Brain microvascular endothelial cell (primary cell): Measurements from ENCODE around the gene ARHGAP26.

ENCODE experiments used
- DNase-seq: peaks from one replicate; pipeline ENCODE4 v3.0.0-alpha.2; 2020
- H3K27ac ChIP-seq: fragments of 250-450 bp; sonication (Bioruptor Pico); 2 replicates; pipeline ENCODE4 v1.5.1; 2020; ENCODE audit warnings: mild to moderate bottlenecking, moderate library complexity
- H3K27me3 ChIP-seq: fragments of 250-450 bp; sonication (Bioruptor Pico); replicated peaks from 2 replicates; pipeline ENCODE4 v1.5.1; 2020; ENCODE audit warnings: mild to moderate bottlenecking
- H3K36me3 ChIP-seq: fragments of 250-450 bp; sonication (Bioruptor Pico); replicated peaks from 2 replicates; pipeline ENCODE4 v1.5.1; 2020; ENCODE audit warnings: mild to moderate bottlenecking
- H3K4me3 ChIP-seq: 2 replicates; pipeline ENCODE4 v1.5.1; 2011; ENCODE audit warnings: low read depth, mild to moderate bottlenecking, control low read depth, low read length, moderate library complexity
- CTCF ChIP-seq: IDR thresholded peaks from 2 replicates; pipeline ENCODE4 v1.5.1; 2011; ENCODE audit warnings: low read depth, mild to moderate bottlenecking, moderate library complexity, low read length, control low read depth, inconsistent platforms; ENCODE audit errors: missing control alignments
- in situ Hi-C: cut with HindIII; loops from 2 replicates; pipeline ENCODE4 v1.10.0; 2017; ENCODE audit warnings: low sequenced_read_pairs, low pct_ligation_motif_present

Gene ARHGAP26

DNA sequence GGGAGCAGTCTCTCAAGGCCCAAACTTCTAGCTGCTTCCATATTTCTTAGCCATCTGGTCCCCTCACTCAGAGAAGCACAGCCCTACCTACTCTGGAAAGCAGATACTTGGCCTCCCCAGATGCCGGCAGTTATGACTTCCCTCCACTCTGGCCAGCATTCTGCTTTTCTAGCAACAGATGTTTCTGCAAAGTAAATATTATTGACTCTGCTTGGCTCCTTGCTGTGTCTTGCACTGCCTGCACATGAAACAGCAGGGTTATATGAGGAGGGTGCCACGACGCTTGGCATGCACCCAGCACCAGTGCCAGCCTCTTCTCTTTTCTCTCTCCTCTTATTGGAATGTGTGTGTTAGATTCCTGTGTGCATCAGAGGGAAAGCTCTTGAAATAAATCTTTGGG lies 99.7 kb downstream of the ARHGAP26 start:
- DNase-seq = no peak
- Histone ChIP-seq H3K4me3 (no peak overlapping the region), H3K27me3 (no peaks in the 10 kb centered on the region), H3K36me3 (no peaks in the 10 kb centered on the region), H3K27ac (no peak overlapping the region)
- in situ Hi-C loops = loop anchor here (10.0 kb wide), 1 partner anchor 145 kb away; no protein-coding TSS in a partner anchor
- TF ChIP-seq CTCF = no peak

DNA sequence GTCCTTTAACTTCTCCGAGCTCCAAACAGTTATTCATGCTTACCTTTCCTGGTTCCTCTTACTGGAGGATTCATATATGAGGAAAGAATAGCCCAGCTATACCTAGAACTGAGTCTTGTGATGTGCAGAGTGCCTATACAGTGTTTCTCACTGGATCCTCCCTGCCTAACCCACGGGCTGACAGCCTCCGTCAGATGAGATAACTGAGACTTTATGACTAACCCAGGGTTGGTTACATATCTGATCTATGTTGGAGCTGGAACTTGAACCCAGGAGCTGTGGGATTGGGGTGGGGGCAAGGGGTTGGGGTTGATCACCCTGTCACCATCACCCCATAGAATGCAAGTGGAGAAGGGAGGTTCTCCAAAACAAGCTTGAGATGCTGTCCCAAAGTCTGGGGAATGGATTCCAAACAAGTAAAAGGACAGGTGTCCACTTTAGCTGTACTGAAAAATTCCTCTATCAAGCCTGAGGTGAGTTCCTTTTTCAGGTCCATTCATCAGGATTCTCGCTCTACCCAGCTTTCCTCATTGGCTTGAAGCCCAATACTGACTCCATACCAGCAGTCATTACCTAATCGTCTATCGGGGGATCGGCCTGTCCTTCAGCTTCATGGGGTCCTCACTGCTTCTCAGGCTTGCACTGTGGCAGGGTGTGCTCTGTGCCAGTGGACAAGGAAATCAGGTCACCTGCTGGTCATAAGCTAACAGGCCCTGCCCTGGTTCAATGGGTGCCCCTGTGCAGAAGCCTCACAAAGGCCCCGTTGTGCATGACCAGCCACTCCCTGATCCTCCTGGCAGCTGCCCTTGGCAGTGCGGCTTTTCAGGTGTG lies 100.6 kb downstream of the ARHGAP26 start:
- no peak overlapping the region for H3K27ac ChIP-seq
- in situ Hi-C loops = loop anchor here (10.0 kb wide), 1 partner anchor 146 kb away; no protein-coding TSS in a partner anchor
- no peak for DNase-seq

DNA sequence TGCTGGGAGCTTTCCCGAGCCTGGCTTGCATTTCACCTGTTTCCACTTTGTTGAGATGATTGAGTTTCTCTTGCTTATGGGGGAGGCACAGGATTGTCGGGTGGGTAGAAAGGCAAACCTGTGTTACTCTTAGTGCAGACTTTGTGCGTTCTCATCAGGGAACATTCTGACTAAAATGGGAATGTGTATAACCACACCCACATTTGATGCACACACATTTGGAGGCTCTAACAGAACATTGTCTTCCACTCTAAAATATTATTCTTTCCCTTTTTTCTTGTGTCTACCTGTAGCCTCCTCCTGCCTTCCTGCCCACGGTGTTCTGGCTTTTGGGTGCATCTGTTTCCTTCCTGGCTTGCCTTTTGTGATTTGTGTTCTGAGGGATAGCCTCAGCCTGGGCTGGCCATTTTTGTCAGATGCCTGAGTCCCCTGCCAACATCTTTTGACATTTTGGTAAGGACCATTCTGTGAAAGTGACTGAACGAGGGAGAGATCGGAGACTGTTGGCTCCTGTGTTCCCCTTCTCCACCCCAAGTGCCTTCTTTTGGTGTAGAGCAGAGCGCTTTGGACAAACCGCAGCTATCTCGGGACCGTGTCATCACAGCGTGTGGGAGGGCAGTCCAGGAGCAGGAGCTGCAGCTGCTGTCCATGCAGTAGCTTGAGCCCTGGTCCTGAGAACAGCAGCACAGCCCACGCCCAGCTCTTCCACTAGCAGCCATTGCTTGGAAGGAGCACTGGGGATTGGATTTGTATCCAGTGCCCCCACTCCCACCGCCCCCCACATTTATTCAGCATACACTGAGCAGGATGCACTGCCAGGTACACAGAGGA lies 101.4 kb downstream of the ARHGAP26 start:
- H3K27me3 ChIP-seq = no peaks in the 10 kb centered on the region
- H3K4me3 ChIP-seq = no peak overlapping the region
- in situ Hi-C loops = loop anchor here (10.0 kb wide), 1 partner anchor 147 kb away; no protein-coding TSS in a partner anchor
- H3K27ac ChIP-seq = no peak overlapping the region
- no peak for TF ChIP-seq CTCF
- H3K36me3 ChIP-seq = no peaks in the 10 kb centered on the region
- peak; percentile 33 for DNase-seq

More for the DNA sequence above, 100.6 kb downstream of the ARHGAP26 start:
- no peak for TF ChIP-seq CTCF
- Histone ChIP-seq H3K27me3 (no peaks in the 10 kb centered on the region), H3K4me3 (no peak overlapping the region), H3K36me3 (no peaks in the 10 kb centered on the region)

DNA sequence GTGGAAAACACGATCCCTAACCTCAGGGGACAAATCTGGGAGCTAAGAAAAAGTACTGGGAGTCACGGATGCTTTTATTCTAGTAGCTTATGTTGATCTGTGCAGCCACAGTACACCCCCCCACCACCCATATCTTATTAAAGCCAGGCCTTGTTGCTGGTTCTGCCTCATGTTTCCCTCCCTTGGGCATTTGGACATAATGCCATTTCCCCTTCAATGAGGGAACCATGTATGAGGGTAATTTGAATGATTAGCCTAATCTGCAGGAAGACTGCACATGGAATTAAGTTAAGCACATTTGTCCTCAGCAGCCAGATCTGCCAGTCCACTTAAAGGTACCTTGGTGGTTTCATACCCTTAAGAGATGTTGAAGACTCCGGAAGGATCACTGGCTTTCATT lies 102.0 kb downstream of the ARHGAP26 start:
- Histone ChIP-seq H3K27me3 (no peaks in the 10 kb centered on the region), H3K27ac (no peak overlapping the region), H3K4me3 (no peak overlapping the region), H3K36me3 (no peaks in the 10 kb centered on the region)
- in situ Hi-C loops = loop anchor here (10.0 kb wide), 1 partner anchor 147 kb away; no protein-coding TSS in a partner anchor
- DNase-seq = no peak
- TF ChIP-seq CTCF = no peak

DNA sequence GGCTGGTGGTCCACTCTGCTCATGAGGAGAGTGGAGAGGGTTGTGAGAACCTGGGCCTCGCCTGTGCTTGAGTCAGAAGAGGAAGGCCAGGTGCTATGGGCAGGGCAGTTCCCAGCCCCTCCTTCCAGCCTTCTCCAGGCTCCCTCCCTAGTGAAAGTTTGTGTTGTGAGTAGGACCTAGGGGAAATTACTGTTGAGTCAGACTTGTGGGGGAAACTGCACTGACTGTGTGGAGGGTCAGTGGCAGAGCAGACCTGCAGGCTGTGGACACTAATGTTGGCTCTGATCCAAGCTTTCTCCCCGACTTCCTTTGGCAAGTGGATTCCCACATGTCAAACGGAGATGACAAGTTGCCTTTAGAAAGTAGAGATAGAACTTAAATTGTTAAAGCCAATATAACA lies 102.6 kb downstream of the ARHGAP26 start:
- in situ Hi-C loops = loop anchor here (10.0 kb wide), 1 partner anchor 148 kb away; no protein-coding TSS in a partner anchor
- peak overlapping the region; percentile 19 for H3K27ac ChIP-seq

More for the DNA sequence above, 102.6 kb downstream of the ARHGAP26 start:
- peak; percentile 68 for DNase-seq
- no peak for TF ChIP-seq CTCF
- Histone ChIP-seq H3K4me3 (no peak overlapping the region), H3K36me3 (no peaks in the 10 kb centered on the region), H3K27me3 (no peaks in the 10 kb centered on the region)
